GM12865 (cell line): ENCODE results near the gene SGPP1.
A peak's percentile ranks its signal among the peaks of the same experiment; 100 is the strongest.

Experiments used
- DNase-seq: peaks from one replicate; pipeline ENCODE4 v3.0.0; 2010; ENCODE audit warnings: low read depth
- H3K4me3 ChIP-seq: 2 replicates; pipeline ENCODE4 v1.5.1; 2011; ENCODE audit warnings: mild to moderate bottlenecking, low read depth, low read length, control low read depth
- TF ChIP-seq, protein P1 (sequence below): IDR thresholded peaks from 2 replicates; pipeline ENCODE4 v1.5.1; 2011; ENCODE audit warnings: low read length, control low read depth, low read depth, inconsistent platforms; ENCODE audit not compliant: insufficient read depth; ENCODE audit errors: missing control alignments

SGPP1 gene

DNA sequence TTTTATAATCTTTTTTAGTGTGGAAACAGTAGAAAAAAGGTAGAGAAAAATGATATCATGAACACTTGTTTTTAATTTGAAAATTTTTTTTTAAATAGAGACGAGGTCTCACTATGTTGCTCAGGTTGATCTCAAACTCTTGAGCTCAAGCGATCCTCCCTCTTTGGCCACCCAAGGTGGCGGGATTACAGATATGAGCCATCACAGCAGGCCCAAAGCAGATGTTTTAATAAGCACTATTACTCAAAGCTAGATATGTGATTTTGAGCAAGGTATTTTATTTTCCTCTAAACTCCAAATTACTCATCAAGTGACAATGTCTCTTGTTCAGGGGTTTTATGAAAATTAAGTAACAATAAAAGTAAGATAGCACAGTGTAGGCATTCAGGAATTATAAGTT, 75.5 kb downstream of the SGPP1 start:
- no peak for DNase-seq
- TF ChIP-seq, protein P1, sequence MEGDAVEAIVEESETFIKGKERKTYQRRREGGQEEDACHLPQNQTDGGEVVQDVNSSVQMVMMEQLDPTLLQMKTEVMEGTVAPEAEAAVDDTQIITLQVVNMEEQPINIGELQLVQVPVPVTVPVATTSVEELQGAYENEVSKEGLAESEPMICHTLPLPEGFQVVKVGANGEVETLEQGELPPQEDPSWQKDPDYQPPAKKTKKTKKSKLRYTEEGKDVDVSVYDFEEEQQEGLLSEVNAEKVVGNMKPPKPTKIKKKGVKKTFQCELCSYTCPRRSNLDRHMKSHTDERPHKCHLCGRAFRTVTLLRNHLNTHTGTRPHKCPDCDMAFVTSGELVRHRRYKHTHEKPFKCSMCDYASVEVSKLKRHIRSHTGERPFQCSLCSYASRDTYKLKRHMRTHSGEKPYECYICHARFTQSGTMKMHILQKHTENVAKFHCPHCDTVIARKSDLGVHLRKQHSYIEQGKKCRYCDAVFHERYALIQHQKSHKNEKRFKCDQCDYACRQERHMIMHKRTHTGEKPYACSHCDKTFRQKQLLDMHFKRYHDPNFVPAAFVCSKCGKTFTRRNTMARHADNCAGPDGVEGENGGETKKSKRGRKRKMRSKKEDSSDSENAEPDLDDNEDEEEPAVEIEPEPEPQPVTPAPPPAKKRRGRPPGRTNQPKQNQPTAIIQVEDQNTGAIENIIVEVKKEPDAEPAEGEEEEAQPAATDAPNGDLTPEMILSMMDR, result no peak
- H3K4me3 ChIP-seq, result no peak overlapping the region

DNA sequence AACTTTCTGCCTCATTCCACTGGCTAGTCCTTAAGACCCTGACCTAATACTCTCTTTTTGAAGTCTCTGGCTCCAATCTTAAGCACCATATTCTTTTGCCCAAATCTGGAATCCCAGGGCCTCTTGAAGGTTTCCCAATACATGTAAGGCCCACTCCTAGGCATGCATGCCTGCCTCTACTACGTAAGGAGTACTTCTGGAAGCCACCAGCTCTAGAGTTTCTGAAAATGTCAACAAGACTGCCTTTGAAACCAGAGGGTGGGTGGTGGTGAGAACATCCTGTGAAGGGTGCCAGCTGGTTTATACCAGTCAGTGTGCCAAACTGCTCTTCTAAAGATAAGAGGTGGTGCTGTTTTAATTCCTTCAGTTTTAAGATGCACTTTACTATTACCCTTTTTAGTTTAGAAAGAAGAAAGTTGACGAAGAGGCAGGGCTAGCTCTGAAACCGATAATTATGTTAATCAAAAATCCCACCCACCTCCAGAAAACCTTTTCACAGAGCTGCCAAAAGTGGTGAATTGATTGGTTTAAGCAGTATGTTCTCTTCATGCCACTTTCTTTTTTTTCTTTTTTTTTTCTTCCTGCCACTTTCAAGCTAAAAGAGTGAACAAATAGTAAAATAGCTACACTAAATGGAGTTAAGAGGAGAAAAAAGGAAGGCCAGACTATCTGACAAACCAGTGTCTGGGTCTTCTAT, 77.5 kb downstream of the SGPP1 start:
- TF ChIP-seq, protein P1, result no peak
- no peak overlapping the region for H3K4me3 ChIP-seq
- DNase-seq, result peak; percentile 56

DNA sequence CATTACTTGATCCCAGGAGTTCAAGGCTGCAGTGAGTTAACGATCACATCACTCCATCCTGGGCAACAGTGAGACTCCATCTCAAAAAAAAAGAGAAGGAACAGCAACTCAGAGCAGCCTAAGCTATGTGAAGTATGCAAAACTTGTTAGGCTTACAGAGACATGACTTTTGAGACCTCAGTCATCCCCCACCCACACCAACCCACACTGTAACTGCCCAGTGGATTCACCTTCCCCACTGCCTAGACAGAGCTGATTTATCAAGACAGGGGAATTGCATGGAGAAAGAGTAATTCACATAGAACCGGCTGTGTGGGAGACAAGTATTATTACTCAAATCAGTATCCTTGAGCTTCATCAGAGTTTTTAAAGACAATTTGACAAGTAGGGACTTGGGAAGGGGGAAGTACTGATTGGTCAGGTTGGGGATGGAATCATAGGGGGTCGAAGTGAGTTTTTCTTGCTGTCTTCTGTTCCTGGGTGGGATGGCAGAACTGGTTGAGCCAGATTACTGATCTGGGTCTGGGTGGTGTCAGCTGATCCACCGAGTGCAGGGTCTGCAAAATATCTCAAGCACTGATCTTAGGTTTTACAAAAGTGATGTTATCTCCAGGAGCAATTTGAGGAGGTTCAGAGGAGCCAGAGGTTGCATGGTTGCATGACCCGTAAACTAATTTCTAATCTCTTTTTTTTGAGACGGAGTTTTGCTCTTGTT, 80.0 kb downstream of the SGPP1 start:
- TF ChIP-seq, protein P1, result no peak
- no peak for DNase-seq
- no peak overlapping the region for H3K4me3 ChIP-seq

DNA sequence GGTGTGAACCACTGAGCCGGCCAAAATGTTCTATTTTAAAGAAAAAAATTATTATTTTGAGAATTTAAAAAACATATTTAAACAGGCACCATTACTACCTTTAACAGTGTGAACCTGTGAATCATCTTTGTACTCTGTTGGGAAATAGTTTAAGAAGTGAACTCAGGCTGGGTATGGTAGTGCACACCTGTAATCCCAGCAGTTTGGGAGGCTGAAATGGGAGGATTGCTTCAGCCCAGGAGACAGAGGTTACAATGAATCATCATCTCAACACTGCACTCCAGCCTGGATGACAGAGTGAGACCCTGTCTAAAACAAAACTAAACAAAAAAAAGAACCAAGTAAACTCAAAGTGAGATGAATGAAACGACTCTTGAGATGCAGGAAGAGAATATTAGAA, 83.1 kb downstream of the SGPP1 start:
- no peak overlapping the region for H3K4me3 ChIP-seq
- DNase-seq, result no peak
- TF ChIP-seq, protein P1, result no peak

DNA sequence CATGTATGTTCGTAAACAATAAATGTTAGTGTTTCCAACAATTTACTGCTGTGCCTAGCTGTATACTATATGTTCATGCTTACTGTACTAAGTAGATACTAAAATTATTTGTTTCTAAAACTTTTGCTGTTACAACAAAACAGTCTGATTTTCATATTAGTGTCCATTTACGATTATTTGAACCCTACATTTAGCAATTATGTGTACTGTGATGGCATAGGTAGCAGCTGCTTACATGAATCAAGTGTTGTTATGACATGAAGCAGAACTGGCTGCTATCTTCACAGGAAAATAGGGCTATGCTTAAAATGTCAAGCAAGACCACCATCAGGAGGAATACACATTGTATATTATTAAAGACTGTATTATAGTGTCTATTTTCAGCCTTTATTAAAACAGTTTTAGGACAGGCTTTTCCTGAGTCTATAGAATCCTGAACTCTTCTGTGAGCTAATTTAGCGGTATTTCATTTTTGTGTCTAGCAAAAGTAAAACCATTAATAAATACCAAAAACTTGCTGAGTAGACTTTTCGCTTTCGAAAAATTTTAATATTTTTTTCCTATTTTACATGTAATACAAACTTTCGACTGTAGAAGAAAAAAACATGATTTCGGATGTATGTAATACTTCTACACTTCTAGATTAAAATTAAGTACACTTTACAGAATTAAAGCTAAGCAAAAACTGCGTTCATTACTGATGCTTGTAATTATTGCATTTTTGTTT, 85.0 kb downstream of the SGPP1 start:
- TF ChIP-seq, protein P1, result no peak
- DNase-seq, result no peak
- H3K4me3 ChIP-seq, result peak overlapping the region; percentile 78

DNA sequence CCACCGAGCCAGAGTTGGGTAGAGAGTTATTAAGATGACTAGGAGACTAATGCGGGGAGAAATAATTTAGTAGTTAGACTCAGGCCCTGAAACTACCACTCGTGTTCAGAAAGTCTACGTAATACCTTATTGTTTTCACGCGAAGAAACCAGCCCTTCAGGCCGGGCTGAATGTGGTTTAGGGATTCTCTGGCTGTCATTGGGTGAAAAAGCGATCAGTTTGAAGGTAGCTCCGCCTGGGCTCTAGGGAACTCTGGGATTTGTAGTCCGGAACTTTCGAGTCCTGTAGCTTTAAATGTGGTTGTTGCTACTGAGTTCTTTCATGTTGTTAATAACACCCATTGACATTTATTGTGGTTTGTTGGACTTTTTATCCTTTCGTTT, 85.6 kb downstream of the SGPP1 start:
- TF ChIP-seq, protein P1, result no peak
- peak; percentile 96 for DNase-seq
- peak overlapping the region; percentile 78 for H3K4me3 ChIP-seq
